GM21526 (cell line): ENCODE results near the gene PALD1.

Experiments used
- ATAC-seq: cut with Tn5 transposase; IDR thresholded peaks from one replicate; pipeline ENCODE4 v1.9.1; 2021; ENCODE audit warnings: moderate library complexity; ENCODE audit not compliant: unreplicated experiment, low FRiP score

PALD1 gene

DNA sequence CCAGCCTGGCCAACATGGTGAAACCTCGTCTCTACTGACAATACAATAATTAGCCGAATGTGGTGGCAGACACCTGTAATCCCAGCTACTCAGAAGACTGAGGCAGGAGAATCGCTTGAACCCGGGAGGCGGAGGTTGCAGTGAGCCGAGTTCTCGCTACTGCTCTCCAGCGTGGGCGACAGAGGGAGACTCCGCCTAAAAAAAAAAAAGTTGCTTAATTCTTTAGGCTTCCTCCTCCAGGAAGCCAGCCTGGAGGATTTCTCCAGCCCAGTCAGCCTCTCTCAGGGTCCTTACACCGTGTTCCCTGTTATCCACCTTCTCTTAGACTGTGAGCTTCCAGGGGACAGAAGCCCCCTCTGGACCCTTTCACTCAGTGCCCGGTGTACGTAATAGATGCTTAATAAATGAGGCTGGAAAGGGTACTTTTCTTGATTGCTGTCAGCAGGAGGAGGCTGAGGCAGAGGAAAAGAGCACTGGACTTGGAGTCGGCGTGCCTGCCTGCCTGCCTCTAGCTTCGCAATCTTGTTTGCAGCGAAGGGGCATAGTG, 20.7 kb upstream of the PALD1 start:
- no peak for ATAC-seq

DNA sequence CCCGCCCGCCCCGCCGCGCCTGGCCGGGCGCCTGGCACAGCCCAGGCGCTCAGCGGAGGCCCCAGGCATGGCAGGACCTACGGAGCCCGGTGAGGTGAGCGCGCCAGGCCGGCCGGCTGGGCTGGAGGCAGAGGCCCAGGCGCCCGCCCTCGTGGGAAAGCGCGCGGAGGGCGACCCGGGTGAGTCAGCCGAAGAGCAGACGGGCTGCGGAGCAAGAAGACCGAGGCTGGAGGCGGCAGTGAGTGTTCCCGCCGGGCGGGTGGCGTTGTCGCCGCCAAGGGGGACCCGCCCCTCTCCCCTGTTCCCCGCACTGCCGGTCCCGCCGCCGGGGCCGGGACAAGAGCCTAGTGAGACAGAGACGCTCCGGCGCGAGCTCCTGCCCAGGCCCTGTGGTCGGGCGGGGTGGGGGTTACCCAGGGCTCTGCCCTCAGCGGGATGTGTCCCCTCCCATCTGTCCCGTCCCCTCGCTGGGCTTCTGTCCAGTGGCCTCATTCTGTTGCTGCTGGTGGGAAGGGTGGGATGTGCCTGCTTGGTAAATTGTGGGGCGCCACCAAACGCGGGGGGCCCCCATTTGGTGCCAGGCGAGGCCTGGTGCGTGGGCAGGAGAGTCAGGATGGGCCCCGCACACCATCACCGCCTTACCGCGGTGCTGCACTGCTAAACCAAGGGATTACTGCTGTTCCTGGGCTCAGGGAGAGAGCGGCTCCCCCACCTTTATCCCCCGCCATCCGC, 20.1 kb upstream of the PALD1 start:
- no peak for ATAC-seq

DNA sequence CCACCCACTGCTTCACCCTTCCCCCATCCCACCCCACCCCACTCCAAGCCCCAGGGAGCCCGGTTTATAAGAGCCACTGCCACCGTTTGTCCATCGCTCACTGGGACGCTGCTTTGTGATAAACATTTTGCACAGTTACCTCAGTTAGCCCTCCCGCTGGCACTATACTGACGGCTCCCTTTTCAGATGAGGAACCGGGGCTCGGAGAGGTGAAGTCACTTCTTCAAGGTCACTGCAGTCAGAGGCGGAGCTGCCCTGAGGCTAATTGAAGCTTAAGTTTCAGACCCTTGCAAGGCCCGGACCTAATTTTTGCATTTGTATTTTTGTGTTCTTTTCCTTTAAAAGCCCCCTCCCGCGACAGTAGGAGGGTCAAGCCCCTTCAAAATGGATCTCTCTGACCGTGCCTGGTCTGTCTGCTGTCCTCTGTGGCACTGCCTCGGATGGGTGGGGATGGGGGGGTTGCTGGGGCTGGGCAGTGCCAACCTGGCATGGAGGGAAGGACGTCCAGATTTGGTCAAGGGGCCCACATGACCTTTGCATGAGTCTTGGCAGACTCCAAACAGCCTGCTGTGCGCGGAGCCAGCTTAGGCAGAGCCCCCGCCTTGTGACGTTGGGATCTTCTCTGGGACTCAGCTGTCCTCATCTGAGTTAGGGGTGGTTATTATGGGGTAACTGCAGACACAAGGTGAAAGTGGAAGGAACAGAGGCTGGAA, 19.4 kb upstream of the PALD1 start:
- ATAC-seq, result no peak

- ATAC-seq, result no peak
These were observed 18.6 kb upstream of the PALD1 start for GRCh38 chr10:70459774-70460490.

- no peak for ATAC-seq
These were observed 16.9 kb upstream of the PALD1 start for GRCh38 chr10:70461397-70462348.

DNA sequence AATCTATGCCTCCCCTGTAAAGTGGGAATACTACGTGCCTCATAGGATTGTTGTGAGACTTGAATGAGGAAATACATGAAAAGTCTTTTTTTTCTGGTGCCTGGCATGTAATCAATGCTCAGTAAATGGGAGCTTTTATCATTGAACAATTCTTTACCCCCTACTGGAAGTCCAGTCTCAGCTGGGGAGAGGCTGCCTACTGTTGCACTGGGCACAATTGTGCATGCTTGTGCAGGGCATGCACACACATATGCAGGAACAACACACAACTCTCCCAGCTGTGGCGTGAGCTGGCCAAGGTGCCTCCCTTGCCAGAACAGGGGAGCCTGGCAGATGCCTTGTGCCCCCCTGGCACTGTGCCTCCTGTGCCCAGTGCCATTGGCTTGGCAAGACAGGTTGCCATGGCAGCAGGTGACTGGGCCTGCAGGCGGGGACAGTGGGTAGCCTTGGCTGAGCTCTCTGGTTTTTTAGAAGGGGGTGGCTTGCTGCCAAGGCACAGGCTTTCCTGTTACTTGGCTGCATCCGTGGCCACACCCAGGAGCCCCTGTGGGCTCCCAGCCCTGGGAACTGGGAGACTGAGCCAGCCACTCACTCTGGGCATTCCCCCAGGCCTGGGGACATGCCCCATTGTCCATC, 16.1 kb upstream of the PALD1 start:
- ATAC-seq, result no peak

- ATAC-seq, result no peak
These were observed 13.3 kb upstream of the PALD1 start for GRCh38 chr10:70465278-70465677.

- no peak for ATAC-seq
These were observed 12.7 kb upstream of the PALD1 start for GRCh38 chr10:70465832-70466231.

DNA sequence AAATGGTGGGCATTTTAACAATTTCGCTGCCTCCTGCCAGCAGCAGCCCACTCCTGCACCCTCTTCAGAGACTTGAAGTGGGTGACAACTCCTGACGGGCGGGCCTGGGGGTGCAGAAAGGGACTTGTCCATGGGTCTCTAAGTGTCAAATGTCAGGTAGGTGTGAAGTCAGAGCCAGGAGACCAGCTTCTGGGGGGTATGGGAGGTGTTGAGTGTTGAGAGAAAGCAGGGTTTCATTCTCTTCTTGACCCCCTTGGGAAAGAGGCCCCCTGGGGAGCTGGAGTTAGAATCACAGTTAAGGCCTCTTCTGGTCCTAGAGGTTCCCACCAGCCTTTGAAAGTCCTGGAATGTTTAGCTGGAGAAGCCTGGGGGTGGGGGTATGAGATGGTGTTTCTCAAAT, 11.6 kb upstream of the PALD1 start:
- ATAC-seq, result no peak

DNA sequence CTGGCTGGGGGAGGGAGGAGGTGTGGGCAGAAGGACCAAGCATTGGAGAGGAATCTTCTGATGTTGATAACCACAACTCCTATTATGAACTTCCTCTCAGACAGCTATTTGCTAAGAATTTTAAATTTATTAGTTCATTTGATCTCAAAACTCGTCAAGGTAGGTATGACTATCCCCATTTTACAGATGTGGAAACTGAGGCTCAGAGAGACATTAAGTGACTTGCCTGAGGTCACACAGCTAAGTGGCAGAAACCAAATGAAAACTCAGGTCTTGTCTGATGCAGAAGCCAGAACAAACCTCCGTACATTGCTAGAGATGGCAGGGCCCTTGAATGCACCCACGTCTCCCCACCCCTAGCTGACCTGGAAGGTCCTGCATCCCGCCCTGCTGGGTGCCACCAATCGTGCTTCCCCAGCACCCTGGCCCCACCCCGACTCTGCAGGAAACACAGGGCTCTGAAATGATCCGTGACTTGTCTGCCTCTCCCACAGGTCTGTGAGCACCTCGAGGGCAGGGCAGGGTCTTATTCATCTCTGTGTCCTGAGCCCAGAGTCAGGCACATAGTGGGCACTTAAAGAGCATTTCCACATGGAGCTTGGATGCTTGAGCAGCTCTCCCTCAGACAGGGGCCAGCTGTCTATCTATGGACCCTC, 5.6 kb upstream of the PALD1 start:
- ATAC-seq, result no peak

DNA sequence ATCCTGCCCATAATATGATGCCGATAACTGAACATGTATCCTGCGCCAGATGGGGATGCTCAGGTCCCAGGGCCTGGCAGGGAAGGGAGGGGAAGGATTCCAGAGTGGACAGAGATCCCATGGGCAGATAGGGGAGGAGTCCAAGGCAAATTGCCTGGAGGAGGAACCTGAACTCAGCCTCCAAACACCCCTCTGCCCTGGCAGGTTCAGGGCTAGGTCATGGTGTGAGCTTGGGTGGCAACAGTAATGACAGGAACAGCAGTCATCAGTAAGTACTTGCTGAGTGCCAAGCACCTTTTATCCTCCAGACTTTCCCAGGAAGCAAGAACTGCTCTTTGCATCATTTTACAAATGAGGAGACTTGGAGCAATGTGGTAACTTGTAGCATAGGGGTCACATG, 3.8 kb upstream of the PALD1 start:
- no peak for ATAC-seq

DNA sequence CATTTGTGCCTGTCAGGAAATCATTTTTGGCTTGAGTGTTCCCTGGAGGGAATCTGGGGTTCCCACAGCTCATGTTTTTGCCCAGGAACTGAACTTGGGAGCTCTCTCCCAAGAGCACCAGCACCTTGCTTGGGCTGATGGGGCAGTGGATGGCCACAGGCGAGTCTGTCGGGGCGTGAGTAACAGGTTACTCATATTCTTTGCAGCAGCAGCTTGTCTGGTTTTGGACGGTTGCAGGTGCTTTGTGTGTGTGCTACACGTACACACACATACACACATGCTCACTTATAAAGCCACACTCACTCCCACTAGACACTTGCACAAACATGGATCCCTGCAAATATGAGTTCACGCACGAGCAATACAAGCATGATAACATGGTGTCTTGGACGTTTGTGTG, 2.9 kb upstream of the PALD1 start:
- ATAC-seq, result no peak

- no peak for ATAC-seq
These were observed 2.1 kb upstream of the PALD1 start for GRCh38 chr10:70476249-70477035.

- ATAC-seq, result no peak
These were observed 855 bp upstream of the PALD1 start for GRCh38 chr10:70477661-70478162.

- no peak for ATAC-seq
These were observed 606 bp downstream of the PALD1 start for GRCh38 chr10:70479165-70479581.

DNA sequence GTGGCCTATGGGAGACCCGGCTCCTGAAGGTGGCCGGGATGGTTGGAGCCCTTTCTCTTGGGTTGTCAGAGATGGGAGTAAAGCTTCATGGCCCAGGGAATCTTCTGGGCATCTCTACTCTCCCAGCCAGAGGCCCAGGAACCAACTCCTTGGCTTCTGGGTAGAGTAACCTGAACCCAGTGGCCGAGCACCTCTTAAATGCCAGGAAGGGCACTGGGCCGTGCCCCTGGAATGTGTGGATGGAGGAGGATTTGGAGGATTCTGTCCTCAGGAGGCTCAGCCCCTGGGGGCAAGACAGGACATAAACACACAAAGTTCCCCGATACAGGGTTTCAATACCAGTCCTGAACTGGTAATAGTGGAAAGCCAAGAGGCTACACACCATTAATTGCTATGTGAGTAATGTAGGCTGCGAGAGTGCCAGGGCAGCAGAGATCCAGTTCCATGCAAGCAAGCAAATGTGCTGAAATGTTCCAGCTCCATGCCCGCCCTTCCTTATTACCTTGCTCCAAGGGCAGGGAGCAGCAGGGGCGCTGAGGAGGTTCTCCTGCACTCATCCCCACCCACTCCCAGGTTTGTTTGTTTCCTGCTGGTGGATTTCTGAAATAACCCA, 1.2 kb downstream of the PALD1 start:
- ATAC-seq, result no peak

DNA sequence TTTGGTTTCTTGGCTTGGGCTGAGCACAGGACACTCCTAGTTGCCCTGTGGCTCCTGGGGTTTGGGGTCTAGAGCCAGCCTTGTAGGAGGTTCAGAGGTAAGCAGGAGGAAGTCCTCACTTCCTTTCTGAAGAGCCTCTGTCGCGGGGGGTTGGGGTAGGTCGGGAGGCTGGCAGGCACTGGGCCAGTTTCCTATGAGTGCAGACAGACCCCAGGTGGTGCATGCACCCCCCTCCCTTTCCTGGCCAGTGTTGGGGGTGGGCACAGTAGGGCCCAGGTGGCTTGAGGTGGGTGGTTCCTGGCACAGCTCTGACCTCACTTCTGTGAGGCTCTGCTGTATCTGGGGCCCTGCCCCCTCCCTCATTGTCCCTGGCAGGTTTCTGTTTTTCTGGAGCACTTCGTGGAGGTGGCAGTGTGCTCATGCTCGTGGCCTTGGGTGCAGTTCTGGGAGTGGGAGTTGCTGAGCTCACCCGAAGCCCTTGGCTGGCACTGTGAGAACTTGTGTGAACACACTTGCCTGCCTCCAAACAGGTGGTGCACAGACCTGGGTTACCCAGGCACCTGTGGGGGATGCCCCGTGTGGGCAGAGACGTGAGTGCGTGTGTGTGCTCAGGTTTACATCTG, 1.8 kb downstream of the PALD1 start:
- ATAC-seq, result no peak
